Islet precursor cell (in vitro differentiated cells): Measurements from ENCODE around the gene DPYD.

ENCODE experiments used
- DNase-seq: peaks from one replicate; pipeline ENCODE4 v3.0.0-alpha.2; 2018

Gene DPYD

DNA sequence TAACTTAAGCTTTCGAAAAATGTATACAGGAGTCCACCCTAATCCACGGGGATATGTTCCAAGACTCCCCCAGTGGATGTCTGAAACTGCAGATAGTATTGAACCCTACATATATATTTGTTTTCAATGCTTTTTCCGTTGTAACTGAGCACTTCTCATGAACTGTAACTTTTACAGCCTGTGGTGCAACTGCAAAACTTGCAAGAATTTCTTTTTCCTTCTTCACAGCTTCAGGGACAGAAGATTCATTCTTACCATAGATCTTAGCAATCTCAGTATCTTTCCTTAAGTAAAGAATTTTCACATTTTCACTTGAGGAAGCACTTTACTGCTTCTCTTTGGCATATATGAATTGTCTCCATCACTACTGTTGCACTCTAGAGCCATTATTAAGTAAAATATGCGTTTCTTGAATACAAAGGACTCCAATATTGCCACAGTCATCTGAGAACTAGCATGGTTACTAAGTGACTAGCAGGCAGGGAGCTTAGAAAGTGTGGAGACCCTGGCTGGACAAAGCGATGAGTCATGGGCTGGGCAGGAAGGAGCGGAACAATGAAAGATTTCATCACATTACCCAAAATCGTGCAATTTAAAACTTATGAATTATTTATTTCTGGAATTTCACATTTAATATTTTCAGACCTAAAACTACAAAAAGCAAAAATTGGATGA lies 14.1 kb downstream of the DPYD start:
- peak; percentile 67 for DNase-seq

DNA sequence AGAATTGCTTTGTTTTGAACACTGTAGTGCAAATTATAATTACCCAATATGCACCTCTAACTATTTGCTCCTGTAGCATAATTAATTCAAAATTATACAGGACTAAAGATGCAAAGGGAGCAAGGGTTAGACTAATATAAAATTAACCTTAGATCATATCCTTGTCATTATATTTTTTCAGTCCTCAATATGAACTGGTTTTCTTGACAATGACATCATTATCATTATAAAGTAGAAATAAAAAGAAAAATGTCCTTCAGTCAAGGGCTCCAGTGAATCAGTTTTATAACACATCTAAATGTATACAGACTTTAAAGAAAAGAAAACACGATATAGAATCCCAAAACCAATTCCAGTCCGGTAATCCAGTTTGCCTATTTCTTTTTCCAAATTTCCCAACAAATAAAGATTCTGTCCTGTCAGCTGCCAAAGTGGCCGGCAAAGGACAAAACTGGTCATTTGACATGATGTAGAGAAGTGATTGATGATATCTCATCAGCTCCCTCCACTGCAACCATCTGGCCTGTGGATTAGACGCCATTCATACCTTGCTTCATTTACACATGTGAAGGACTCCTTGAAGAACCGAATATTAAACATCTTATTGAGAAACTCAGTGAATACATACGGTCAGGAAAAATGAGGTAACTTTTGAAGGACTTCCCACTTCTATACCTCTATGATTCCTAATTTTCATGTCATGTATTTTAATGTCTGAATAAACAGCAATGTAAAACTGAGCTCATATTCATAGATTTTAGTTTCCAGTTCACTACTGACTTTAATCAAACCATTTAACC lies 15.5 kb downstream of the DPYD start:
- no peak for DNase-seq

DNA sequence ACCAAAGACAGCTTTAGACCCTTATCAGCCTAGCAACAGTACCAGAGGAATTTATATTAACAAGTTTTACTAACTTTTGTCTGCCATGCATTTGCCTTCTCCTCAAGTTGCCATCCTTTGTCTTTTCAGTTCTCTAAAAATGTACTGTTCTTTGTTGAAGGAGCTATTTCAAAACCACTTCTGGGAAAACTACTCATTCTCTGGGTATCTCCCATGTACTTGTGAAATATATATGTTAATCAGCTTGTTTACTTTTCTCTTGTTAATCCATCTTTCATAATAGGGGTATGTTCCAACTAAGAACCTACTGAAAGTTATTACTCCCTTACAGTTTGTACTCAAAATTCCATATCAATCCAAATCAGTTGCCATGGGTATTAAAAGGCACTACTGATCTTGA lies 16.3 kb downstream of the DPYD start:
- DNase-seq = no peak

DNA sequence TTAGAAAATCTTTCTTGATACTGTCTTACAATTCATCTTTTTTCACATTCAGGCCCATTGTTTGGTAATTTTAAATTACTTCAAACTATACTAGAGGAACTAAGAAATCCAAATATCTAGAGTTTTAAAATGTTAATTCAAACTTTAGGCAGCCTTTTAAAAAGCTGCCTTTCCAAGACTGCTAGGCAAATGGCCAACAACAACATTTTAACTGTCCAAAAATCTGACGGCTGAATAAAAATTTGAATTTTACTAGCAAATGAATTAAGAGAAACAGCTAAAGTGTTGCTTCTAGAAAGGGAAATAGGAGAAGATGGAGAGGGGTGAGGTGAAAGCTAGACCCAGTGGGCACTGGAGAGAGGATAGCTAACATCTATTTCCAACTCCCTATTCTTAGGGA lies 17.2 kb downstream of the DPYD start:
- no peak for DNase-seq

DNA sequence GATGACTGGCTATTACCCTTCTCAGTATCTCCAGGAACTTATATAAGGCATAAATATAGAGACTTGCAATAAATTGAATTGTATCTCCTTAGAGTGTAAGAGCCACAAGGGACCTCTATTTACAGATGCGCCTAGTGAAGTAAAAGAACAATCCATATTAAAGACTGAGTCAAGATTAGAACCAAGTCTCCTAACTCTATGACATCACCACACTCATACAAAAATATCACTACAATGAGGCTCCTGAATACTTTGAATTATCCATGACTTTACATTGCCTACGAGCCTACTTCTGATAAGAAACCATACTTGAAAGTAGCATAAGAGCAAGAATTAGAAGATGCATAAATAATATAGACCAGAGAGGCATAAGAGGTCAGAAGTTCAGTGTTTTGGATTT lies 18.8 kb downstream of the DPYD start:
- DNase-seq = no peak

DNA sequence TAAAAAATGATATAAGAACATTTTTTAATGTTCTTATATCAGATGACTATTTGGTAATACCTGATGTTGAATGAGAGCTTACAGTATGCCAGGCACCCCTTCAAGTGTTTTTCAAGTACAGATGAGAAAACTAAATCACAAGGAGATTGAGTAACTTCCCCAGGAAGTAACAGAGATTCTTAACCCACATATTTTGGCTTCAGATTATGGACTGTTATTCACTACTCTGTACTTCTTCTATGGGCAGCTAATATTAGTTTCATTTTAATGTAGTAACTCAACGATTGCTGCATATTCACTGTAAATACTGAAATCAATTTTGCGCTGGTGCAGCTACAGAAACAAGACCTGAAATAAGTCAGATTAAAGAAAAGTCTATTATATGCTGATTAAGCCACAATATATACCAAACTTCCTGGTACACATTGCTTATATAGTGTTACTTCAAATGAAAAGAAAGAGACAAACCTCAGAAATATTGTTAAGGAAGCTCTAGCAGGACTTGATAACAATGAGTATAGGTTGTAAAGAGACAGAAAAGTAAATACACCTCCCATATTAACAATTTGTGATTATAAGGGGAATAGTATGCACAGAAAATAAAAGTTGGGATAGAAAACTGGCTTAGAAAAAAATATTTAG lies 19.7 kb downstream of the DPYD start:
- DNase-seq = no peak

DNA sequence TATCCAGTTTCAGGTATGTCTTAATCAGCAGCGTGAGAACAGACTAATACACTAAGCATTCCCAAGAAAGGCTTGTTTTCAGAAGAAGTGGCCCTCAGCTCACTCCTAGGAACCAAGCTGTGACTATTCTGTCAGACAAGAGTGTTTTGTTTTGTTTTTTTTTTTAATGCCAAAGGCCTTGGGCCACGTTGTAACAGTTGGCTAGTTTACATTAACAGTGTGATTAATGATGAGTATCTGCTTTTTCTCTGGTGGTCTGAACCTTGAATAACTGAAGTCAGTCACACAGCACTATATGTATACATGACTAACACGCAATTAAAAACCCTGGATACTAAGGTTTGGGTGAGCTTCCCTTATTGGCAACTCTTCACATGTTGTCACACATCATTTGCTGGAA lies 21.9 kb downstream of the DPYD start:
- DNase-seq = no peak

DNA sequence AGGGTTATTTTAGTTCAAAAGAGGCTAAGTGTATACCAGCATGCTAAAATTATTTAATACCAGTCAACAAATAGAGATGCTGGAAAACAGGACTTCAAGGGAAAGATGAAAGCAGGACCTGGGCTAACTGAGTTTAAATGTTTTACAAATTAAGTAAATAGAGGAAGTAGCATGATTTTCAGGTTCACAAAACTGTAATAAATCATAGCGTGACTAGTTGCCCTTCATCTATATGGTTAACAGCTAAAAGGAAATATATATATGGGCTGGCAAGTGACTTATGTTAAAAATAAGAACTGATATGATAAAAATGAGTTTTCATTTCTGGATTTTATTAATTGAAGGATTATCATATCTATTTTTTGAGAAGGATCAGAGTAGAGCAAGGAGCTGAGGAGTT lies 25.6 kb downstream of the DPYD start:
- no peak for DNase-seq

DNA sequence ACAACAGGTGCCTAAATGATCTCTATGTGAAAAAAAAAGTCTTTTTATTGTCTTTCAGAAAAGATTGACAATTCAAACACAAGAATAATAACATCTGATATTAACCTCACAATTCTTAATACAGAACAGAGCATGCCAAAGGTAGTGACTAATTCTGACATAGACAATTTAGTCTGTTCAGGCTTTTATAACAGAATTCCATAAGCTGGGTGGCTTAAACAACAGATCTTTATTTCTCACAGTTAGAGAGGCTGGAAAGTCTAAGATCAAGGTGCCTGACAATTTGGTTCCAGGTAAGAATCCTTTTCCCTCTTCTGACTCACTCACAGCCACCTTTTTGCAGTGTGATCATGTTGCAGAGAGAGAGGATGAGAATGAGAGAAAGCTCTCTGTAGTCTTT lies 27.0 kb downstream of the DPYD start:
- DNase-seq = no peak

DNA sequence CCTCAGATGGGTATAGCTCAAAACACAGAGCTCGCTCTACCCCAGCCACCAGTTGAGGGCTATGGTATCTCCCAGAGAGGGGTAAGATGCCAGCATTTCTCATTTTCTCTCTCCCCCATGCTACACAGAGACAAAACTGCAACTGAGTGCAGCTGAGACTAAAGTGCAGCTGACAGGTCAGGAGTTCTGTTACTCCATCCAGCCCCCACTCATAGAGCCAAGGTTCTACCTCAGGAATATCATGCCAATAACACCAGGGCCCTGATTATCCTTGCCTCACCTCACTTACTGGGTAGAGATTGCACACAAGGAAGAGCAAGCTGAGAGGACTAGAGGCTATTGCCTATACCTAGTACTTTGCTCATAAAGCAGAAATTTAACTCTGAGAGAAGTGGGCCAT lies 34.6 kb downstream of the DPYD start:
- no peak for DNase-seq

DNA sequence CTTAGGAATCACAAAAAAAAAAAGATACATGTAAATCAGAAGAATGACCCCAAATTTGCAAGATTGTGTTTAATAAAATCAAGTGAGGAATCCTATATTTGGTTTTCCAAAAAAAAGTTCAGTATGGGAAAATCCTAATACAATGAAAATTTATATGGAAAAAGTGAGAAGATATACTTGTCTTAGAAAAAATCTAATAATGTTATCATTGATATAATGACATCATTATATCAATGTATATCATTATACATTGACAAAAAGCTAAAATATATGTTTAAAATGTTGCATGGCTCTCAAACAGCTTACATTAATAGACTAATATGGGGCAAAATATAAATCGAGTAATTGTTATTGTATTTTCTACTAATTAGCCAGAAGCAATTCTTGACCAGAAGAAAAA lies 37.0 kb downstream of the DPYD start:
- DNase-seq = no peak

DNA sequence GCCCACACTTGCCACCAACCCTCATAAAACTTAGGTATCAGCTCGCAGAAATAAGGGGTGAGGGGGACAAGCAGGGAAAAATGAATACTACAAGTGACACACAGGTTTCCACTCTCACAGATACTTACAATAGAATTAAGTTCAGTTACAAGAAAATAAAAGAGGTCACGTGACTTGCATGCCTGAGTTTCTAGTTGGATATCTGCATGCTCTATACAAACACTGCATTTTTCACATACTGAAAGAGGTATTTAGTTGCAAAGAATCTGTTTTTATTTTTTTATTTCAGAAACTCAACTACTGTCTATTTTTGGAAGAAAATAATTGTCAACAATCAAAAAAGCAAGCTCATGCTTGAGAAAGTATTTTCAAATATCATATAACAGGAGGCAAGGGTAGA lies 43.5 kb downstream of the DPYD start:
- DNase-seq = no peak

DNA sequence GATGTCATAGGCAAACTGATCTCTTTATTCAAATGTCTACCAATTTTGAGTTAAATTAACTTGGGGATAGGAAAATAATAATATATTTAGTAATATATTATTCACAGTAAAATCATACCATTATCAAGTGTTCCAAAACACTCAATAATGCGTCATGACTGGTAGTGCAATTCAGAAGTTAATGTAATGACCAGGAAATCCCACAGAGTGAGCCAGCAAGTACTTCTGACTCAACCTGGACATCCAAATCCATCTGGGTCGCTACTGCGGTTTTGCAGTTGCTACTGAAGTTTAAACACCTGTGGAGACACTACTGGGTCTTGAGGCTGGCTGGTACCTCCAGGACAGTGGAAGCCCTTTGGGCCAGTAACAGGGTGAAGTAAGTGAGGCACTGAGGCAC lies 44.8 kb downstream of the DPYD start:
- no peak for DNase-seq

DNA sequence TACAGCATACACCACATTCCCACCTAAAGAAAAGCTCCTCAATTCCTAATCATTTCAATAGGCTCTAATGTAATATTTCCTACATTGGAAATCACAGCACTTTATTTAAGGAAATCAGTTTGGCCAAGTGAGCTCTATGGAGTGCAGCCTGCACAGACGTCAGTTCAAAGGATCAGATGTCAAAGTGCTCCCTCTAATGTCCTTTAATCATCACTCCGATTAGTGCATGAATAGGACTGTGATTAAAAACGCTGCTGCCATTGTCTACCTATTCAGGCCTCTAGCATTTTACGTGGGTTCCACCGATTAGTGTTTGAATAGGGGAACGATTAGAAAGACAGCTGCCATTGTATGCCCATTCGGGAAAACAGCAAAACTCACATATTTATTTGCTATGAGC lies 50.2 kb downstream of the DPYD start:
- no peak for DNase-seq

DNA sequence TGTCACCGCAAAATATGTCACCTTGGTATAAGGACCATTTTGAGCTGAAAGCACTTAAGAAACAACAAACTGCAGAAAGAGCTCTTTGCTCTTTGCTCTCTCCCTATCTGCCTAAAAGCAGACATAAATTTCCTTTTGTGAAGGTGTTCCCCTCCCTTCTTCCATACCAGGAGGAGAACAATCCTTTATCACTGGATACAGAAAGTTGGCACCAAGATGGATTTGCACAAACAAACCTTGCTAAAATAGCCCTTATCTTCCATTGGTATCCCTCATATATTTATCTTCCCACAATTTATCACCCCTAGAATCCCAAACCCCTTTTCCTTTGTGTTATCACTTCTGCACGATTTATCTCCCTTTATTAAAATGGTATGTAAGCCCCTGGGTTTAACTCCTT lies 51.4 kb downstream of the DPYD start:
- no peak for DNase-seq

DNA sequence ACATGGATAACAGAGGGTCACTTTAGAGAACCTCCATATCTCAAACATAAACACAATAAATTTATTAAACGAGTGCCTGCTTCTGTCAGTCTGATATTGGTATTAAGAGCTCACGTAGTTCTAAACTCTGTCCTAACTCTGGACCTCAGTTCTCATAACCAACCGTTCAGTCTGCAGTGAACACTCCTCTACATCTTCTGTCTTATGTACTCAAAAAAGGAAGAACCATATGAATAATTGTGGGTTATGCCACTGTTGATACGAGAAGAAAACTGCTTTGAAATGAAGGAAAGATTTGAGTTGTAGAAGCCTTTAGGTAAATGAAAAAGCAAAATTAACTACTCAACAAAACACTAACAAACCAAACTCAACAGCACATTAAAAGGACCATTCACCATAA lies 53.7 kb downstream of the DPYD start:
- no peak for DNase-seq

DNA sequence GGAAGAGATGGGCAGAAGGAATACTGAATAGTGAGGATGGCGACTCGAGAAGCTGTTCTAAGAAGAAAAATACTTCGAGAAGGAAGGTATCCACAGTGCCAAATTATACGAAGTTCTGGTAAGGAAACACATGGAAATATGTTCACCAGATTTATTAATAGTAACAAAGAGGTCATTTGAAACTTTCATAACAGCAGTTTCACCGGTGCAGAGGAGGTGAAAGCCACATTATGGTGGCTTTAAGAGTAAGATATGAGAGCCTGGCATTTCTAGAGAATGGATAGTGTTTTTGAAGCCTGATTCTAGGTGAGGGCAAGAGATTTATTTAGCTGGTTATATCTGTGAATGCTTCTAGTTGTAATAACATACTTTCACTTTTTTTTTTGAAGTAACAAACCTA lies 56.2 kb downstream of the DPYD start:
- DNase-seq = no peak

DNA sequence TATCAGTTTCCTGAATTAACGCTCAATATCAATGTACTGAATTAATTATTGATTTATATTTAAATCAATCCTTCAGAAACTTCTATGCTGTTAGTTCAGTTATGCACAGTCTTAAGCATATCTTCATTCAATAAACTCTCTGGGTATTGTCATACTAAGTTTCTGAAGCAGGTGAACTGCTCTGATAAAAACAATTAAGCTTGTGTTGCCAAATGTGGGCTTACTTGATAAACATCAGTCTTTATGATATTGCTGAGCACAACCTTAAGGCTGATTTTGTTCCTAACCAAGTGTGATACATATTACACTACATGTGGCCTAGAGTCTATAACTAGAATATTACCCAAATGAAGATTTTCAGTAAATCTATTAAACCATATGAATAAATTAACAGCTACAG lies 67.6 kb downstream of the DPYD start:
- no peak for DNase-seq

DNA sequence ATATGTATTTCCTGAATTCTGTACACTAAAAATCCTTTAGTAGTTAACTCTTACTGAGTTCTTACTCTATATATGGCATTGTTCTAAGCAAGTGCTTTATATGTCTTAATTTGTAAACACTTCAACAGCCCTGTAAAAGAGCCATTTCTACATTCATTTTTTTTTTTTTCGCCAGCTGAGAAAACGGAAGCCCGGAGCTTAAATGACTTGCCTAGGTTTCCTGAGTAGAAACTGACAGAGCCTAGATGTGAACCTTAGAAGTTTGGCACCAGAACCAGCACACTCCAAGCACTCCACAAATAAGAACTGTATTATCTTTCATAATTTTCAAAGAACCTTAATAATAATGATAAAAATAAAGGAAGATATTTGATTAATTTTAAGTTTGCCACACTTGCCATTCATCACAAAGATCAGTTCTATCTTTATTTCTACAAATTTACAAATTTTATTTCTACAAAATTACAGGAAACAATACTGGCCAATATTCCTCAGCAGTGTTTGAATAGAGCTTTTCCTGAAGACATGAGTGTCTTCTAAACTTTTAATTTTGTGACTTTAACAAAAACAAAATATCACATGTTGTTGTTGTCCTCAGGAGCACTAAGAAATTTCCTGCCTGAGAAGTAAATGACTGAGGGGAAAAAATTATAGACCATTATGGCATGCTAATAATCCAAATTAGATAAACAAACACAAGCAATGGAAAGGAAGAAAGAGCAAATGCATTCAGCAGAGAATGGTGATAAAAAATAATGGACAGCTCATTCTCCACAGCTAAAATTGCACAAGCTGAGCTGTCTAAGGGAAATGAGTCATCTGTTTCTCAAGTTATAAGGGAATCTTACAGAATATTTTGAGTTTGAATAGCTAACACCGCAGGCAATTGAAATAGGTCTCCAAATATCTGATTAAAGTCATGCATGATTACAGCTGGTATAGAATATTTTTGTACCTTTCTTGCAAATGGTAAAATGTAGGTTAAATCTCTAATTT lies 71.2 kb downstream of the DPYD start:
- no peak for DNase-seq

DNA sequence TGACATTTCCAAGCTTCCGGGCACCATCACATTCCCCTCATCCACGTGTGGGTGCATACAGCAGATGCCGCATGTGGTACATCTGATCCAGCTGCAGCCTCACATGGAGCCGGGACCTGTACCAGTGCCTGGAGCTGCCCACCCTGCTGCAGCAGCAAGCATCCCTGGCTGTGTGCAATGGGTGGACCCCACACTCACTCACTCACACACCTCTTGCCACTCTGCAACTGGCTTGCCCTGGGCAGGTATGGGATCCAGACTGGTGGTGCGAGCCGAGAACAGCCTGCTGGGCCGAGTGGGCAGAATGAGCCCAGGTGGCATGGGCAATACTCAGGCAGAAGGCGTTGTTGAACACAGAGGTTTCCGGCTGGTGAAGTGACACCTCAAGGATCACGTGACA lies 75.0 kb downstream of the DPYD start:
- DNase-seq = no peak

DNA sequence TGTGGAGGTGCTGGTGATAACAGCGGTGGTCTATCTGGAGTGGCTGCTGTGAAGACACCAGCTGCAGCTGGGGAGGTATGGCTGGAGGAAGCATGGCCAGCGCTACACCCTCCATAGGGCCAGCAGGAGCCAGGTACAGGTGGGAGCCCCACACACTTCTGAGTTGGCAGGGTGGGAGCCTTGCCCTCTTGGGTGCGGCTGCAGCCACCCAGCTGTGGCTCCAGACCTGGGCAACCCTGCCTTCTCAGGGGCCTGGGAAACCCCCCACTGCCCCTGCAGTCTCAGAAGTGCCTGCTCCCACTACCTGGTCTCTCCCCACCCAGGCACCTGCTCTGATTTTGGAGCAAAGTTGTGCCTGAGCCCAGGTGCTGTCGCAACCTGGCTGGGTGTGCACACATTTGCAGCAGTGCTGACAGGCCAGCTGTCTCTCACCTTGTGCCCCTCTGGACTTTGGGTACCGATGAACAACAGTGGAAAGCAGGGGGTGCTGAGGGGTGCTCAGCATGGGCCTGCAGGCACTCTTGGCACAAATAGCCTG lies 76.2 kb downstream of the DPYD start:
- no peak for DNase-seq

DNA sequence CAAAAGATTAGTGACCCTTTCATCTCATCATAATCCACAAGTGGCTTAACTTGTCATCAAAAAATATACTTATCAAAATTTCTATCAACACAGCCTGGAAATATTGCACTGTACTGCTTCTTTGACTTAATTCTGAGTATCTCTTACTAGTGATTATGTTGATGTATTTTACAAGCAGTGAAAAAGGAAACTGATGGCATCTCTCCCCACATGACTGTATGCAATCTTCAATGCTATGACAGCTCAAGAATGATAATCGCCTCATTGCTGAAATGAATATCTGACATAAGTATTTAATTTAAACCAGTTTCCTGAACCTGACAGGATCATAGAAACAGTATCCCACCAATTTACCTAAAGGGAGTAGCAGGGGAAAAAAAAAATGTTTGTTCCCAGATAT lies 79.5 kb downstream of the DPYD start:
- no peak for DNase-seq

DNA sequence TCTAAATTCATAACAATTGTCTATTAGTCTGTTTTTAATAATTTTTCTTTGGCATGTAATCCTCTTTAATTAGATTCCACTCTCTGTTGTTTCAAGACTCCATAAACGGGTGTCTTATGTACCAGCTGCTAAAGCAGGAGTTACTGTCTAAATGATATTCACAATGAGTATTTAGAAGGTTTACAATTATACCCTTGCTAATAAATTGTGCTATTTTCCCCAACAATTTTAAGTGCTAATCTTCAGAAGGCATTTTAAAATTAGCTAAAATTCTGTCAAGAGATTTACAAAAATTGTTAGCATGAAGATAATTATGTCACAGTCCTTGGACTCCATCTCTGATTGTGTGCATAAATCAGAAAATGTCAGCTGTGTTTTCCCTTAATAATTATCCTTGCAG lies 83.7 kb downstream of the DPYD start:
- no peak for DNase-seq
